GM10248 (cell line): ENCODE data around the gene TMEM120B.

ENCODE experiments used
- CTCF ChIA-PET: fragments of 300-600 bp; sonication (Branson Sonifier 250); formaldehyde crosslinking; extraction: SDS; loops from one replicate; lab custom pipeline; 2021; ENCODE audit warnings: antibody characterized with exemption; lab: Yijun Ruan, JAX
- POLR2A ChIA-PET: fragments of 350-650 bp; sonication (Branson Sonifier 250); formaldehyde crosslinking; extraction: SDS; loops from one replicate; lab custom pipeline; 2020; ENCODE audit warnings: antibody characterized with exemption; lab: Yijun Ruan, JAX
- DNase-seq: peaks from one replicate; pipeline ENCODE4 v3.0.0; 2012; ENCODE audit errors: extremely low spot score
- CTCF ChIP-seq: IDR thresholded peaks from 2 replicates; pipeline ENCODE4 v1.5.1; 2012; ENCODE audit warnings: mild to moderate bottlenecking, low read depth; ENCODE audit errors: extremely low read depth, missing control alignments, control extremely low read depth

Gene TMEM120B

DNA sequence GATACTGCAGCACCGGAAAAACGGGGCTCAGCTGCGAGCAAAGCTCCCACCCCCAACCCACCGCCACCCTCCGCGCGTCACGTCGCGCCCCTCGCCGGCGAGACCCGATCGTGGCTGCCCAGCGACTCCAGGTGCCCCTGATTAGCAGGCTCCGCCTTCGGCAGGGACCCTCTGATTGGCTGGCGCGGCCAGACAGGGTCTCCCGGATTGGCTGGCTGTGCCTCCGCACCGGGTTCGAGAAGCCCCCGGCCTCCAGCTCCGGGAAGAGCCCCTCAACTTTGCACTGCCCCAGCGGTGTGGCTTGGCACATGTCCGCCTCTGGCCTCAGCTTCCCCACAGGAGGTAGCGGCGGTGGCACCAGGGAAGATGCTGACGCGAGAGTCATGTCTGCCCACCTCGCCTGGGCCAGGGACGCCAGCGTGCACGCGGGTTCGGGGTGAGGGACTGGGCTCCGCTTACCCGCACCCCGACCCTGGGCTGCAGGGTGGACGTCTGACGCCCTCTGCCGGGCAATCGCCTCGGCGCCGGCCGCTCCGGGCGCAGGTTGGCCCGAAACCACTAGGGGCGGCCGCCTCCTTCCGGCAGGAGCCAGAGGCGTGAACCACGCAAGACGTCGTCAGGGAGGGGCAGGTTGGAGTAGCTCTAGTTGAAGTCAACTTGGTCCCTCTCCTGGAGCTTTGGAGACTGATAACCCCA, 81.4 kb downstream of the TMEM120B start:
- ChIA-PET POLR2A (interaction anchor here (0.5 to 3.8 kb wide), 8 partner anchors 9 to 1414 kb away, joined by 3 to 22 read pairs (median 4); partner anchors contain the start of gene PSMD9), CTCF (interaction anchor here (0.5 to 14.7 kb wide), 94 partner anchors 14 to 676 kb away, joined by 3 to 565 read pairs (median 4); partner anchors contain the start of genes CFAP251, HPD, MORN3 and ORAI1)
- TF ChIP-seq CTCF, result peak; percentile 100
- peak; percentile 88 for DNase-seq

DNA sequence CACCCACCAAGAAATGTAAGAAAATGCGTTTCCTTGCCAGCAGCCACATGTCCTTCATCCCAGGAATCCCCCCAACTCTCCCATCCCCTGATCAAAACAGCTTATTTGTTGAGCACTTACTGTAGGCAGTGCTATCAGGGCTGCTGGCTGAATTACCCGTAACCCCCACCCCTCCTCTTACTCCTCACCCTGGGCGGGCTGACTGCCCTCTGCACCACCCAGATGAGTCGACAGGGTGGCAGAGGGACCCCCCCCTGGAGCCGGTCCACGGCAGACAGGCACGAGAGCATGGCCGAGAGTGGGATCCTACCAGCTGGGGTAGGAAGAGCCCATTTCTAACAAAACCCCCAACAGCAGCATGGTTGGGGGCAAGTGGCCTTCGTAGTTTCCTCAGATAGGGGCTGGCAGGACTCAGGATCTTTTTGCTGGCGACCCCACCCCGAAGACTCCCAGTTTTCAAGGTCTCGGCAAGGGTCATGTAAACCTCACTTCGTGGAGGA, 82.0 kb downstream of the TMEM120B start:
- CTCF ChIA-PET, result interaction anchor here (0.5 to 14.7 kb wide), 92 partner anchors 13 to 676 kb away, joined by 3 to 565 read pairs (median 4); partner anchors contain the start of genes CFAP251, HPD, MORN3 and ORAI1
- POLR2A ChIA-PET, result interaction anchor here (0.5 to 3.8 kb wide), 9 partner anchors 8 to 1413 kb away, joined by 3 to 22 read pairs (median 4); partner anchors contain the start of gene PSMD9
- TF ChIP-seq CTCF, result no peak
- DNase-seq, result no peak

DNA sequence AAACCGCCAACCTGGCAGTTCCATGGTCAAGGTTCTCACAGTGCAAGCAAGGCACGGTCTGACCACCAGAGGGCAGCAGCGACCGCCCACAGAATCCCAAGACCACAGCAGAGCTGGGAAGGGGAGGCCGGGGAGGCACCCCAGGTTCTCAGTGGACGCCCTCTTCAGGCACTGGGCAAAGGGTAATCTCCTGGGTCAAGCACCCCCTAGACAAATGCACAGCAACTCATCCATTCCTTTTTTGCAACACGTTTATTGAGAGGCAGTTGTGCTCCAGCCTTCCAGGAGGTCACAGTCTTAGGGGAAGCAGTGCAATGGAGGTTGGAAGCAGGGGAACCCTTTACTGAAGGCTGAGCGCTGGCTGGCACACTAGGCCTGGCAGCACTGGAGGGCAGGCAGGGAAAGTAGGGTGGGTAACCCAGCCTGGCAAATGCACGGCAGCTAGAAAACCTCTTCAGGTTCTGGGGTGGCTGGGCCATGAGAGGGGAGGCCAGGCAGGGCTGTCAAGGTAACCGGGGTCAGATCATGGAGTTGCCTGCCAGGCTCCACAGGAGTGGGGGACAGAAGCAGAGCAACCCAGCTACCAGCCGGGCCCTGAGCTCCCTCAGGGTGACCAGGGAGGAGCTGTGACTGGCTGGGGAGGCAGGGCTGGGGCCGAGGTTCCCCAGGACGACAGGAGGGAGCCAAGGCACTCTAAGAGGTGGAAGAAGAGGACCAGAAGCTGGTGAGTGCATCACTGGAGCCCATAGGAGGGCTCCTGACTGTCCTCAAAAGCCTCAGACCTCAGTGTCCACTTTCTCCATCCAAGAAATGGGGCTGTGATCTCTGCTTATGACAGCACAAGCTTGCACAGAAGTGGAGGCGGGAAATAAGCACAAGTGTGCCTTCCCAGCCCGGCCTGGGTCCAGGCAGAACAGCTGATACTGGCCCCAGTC, 82.7 kb downstream of the TMEM120B start:
- ChIA-PET CTCF (interaction anchor here (0.9 to 14.7 kb wide), 58 partner anchors 13 to 445 kb away, joined by 3 to 565 read pairs (median 6); partner anchors contain the start of genes CFAP251, HPD, MORN3 and PSMD9), POLR2A (interaction anchor here (0.5 to 3.8 kb wide), 6 partner anchors 13 to 1223 kb away, joined by 3 to 22 read pairs (median 4); partner anchors contain the start of gene PSMD9)
- peak; percentile 98 for TF ChIP-seq CTCF
- DNase-seq, result peak; percentile 77

DNA sequence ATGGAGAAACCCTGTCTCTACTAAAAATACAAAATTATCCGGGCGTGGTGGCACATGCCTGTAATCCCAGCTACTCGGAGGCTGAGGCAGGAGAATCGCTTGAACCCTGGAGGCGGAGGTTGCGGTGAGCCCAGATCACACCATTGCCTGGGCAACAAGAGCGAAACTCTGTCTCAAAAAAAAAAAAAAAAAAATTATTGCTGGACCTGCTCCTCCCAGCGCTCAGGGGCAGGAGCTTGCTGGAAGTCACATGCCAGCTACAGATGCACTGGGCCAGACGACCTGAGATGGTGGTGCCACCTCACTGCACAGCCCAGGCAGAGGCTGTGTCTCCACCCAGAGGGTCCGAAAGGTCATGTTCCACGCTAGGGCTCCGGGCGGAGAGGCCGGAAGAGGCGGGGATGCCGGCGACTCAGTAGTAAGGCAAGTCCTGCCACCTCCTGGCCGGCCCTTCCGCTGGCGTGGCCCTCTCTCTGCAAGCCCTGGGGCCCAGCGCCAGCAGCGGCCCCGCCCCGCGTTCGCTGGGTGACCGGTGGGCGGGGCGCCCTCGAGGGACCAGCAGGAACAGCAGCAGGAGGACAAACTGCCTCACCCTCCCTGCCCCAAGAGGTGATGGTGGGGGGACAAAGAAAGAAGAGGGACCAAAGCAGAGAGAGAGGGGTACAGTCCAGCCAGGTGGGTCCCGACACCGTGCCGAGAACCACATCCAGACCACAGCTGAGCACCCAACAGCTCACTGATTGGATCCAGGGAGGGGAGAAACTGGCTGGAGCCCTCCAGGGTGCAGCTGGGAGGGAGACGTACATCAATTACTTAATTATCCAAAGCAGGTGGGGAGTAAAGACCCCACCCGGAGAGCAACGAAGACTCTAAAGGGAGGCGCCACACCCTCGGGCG, 84.6 kb downstream of the TMEM120B start:
- ChIA-PET POLR2A (interaction anchor here (0.6 to 3.8 kb wide), 3 partner anchors 14 to 238 kb away, joined by 4 to 22 read pairs (median 13); no protein-coding TSS in a partner anchor), CTCF (interaction anchor here (1.0 to 14.7 kb wide), 8 partner anchors 11 to 245 kb away, joined by 3 to 565 read pairs (median 56); partner anchors contain the start of genes PSMD9, SETD1B and TMEM120B)
- DNase-seq, result no peak
- no peak for TF ChIP-seq CTCF

- no peak for TF ChIP-seq CTCF
- DNase-seq, result no peak
- POLR2A ChIA-PET, result interaction anchor here (0.6 to 2.5 kb wide), 5 partner anchors 10 to 27 kb away, joined by 3 to 13 read pairs (median 4); no protein-coding TSS in a partner anchor
- CTCF ChIA-PET, result interaction anchor here (1.0 to 14.7 kb wide), 4 partner anchors 10 to 92 kb away, joined by 3 to 565 read pairs (median 318); partner anchors contain the start of genes PSMD9 and SETD1B
Observed at GRCh38 chr12:121797937-121798786, 85.6 kb downstream of the TMEM120B start.
